Astrocyte (in vitro differentiated cells and primary cell): ENCODE data around the gene PKP1. TPM values are rescaled to one million over a fixed set of nuclear protein-coding genes. Genes with fewer than 3 reads are reported as not detected.

ENCODE experiments used
- DNase-seq: peaks from one replicate; pipeline ENCODE4 v3.0.0-alpha.2; 2010; ENCODE audit warnings: low read depth
- FAIRE-seq: peaks from 2 replicates; lab custom pipeline; 2011; peaks lifted over from hg19 to GRCh38; lab: Jason Lieb, UNC
- H2AFZ ChIP-seq: 2 replicates; pipeline ENCODE4 v1.6.0; 2012; ENCODE audit warnings: low read depth, low read length, inconsistent platforms
- H3K27ac ChIP-seq: 2 replicates; pipeline ENCODE4 v1.5.1; 2011; ENCODE audit warnings: low read depth, low read length, inconsistent platforms
- H3K27me3 ChIP-seq: 2 replicates; pipeline ENCODE4 v1.6.0; 2011; ENCODE audit warnings: low read length, inconsistent platforms; ENCODE audit not compliant: insufficient read depth
- H3K36me3 ChIP-seq: 2 replicates; pipeline ENCODE4 v1.5.1; 2011; ENCODE audit warnings: low read length, inconsistent platforms; ENCODE audit not compliant: insufficient read depth
- H3K4me1 ChIP-seq: 2 replicates; pipeline ENCODE4 v1.5.1; 2011; ENCODE audit warnings: low read length, inconsistent platforms; ENCODE audit not compliant: insufficient read depth
- H3K4me2 ChIP-seq: 2 replicates; pipeline ENCODE4 v1.6.0; 2012; ENCODE audit warnings: low read length, inconsistent platforms
- H3K4me3 ChIP-seq: 2 replicates; pipeline ENCODE4 v1.5.1; 2011; ENCODE audit warnings: low read depth, mild to moderate bottlenecking, low read length, inconsistent platforms; ENCODE audit not compliant: insufficient read depth
- H3K79me2 ChIP-seq: 2 replicates; pipeline ENCODE4 v1.6.0; 2012; ENCODE audit warnings: mild to moderate bottlenecking, low read length, inconsistent platforms; ENCODE audit not compliant: insufficient read depth
- H3K9ac ChIP-seq: 2 replicates; pipeline ENCODE4 v1.6.0; 2012; ENCODE audit warnings: mild to moderate bottlenecking, low read length, inconsistent platforms
- H3K9me3 ChIP-seq: 2 replicates; pipeline ENCODE4 v1.5.1; 2012; ENCODE audit warnings: low read depth, mild to moderate bottlenecking, low read length, inconsistent platforms; ENCODE audit not compliant: insufficient read depth
- H4K20me1 ChIP-seq: 2 replicates; pipeline ENCODE4 v1.6.0; 2012; ENCODE audit warnings: low read length, inconsistent platforms; ENCODE audit not compliant: insufficient read depth
- H3K27ac Mint-ChIP-seq: one replicate; pipeline ENCODE4 v1.8.0; 2021; ENCODE audit warnings: mild to moderate bottlenecking, mixed read lengths; ENCODE audit not compliant: unreplicated experiment
- H3K27me3 Mint-ChIP-seq: one replicate; pipeline ENCODE4 v1.8.0; 2021; ENCODE audit warnings: low read depth, mixed read lengths; ENCODE audit not compliant: unreplicated experiment
- H3K36me3 Mint-ChIP-seq: one replicate; pipeline ENCODE4 v1.8.0; 2021; ENCODE audit warnings: low read depth, mixed read lengths; ENCODE audit not compliant: unreplicated experiment
- H3K4me1 Mint-ChIP-seq: one replicate; pipeline ENCODE4 v1.8.0; 2021; ENCODE audit warnings: low read depth, mixed read lengths; ENCODE audit not compliant: unreplicated experiment
- H3K4me3 Mint-ChIP-seq: one replicate; pipeline ENCODE4 v1.8.0; 2021; ENCODE audit warnings: mild to moderate bottlenecking, moderate library complexity, mixed read lengths; ENCODE audit not compliant: unreplicated experiment
- H3K9me3 Mint-ChIP-seq: one replicate; pipeline ENCODE4 v1.8.0; 2021; ENCODE audit warnings: mild to moderate bottlenecking, mixed read lengths; ENCODE audit not compliant: unreplicated experiment
- CTCF ChIP-seq: IDR thresholded peaks from 2 replicates; pipeline ENCODE4 v1.5.1; 2011; ENCODE audit warnings: low read depth, mild to moderate bottlenecking, inconsistent platforms, low read length, moderate library complexity; ENCODE audit not compliant: insufficient read depth
- EZH2 ChIP-seq: IDR thresholded peaks from 2 replicates; pipeline ENCODE4 v1.6.1; 2012; ENCODE audit warnings: mild to moderate bottlenecking, low read length, inconsistent platforms; ENCODE audit not compliant: insufficient read depth
- total RNA-seq: library from RNA; stranded (reverse); gene quantifications from 2 replicates; pipeline ENCODE4 v1.2.1, GENCODE V29; 2021

Gene PKP1
- total RNA-seq, 1 donor from 2014 or later, result 0.07 TPM

- Histone ChIP-seq H3K79me2 (no peaks in the 10 kb centered on the region), H3K9me3 (no peaks in the 10 kb centered on the region), H3K27me3 (peaks cover 18% of the 10 kb centered on the region), H3K27ac (no peak overlapping the region), H3K9ac (no peak overlapping the region), H3K36me3 (no peaks in the 10 kb centered on the region), H3K4me2 (no peak overlapping the region), H3K4me1 (no peaks in the 10 kb centered on the region), H2AFZ (no peak overlapping the region), H3K4me3 (no peak overlapping the region), H4K20me1 (no peaks in the 10 kb centered on the region)
- DNase-seq, result no peak
- Mint-ChIP-seq H3K27me3 (peaks cover 54% of the 10 kb centered on the region), H3K4me3 (no peak overlapping the region), H3K27ac (no peak overlapping the region), H3K36me3 (peaks cover 4% of the 10 kb centered on the region), H3K9me3 (no peaks in the 10 kb centered on the region), H3K4me1 (peaks cover 13% of the 10 kb centered on the region)
- FAIRE-seq, result no peak
- TF ChIP-seq CTCF (no peak), EZH2 (no peak)
Observed at GRCh38 chr1:201356236-201356635, 72.9 kb downstream of the PKP1 start.

GRCh38 chr1:201356701-201357100, 73.4 kb downstream of the PKP1 start:
- no peak overlapping the region for H3K4me3 ChIP-seq
- Mint-ChIP-seq H3K27me3 (peaks cover 50% of the 10 kb centered on the region), H3K9me3 (no peaks in the 10 kb centered on the region), H3K4me1 (peaks cover 13% of the 10 kb centered on the region), H3K27ac (no peak overlapping the region), H3K36me3 (peaks cover 4% of the 10 kb centered on the region), H3K4me3 (no peak overlapping the region)
- no peak overlapping the region for H3K4me2 ChIP-seq
- H3K27me3 ChIP-seq, result peaks cover 18% of the 10 kb centered on the region
- no peaks in the 10 kb centered on the region for H4K20me1 ChIP-seq
- H3K9ac ChIP-seq, result no peak overlapping the region
- FAIRE-seq (no peak), DNase-seq (no peak)
- H3K27ac ChIP-seq, result no peak overlapping the region
- no peaks in the 10 kb centered on the region for H3K79me2 ChIP-seq
- TF ChIP-seq CTCF (no peak), EZH2 (no peak)
- no peaks in the 10 kb centered on the region for H3K9me3 ChIP-seq
- no peaks in the 10 kb centered on the region for H3K4me1 ChIP-seq
- H3K36me3 ChIP-seq, result no peaks in the 10 kb centered on the region
- H2AFZ ChIP-seq, result no peak overlapping the region

- peaks cover 13% of the 10 kb centered on the region for H3K4me1 Mint-ChIP-seq
- no peaks in the 10 kb centered on the region for H3K9me3 Mint-ChIP-seq
- H3K4me3 ChIP-seq, result no peak overlapping the region
- no peak overlapping the region for H3K4me3 Mint-ChIP-seq
- H3K9me3 ChIP-seq, result no peaks in the 10 kb centered on the region
- DNase-seq (no peak), FAIRE-seq (no peak)
- H4K20me1 ChIP-seq, result no peaks in the 10 kb centered on the region
- TF ChIP-seq EZH2 (no peak), CTCF (no peak)
- H3K27me3 Mint-ChIP-seq, result peaks cover 50% of the 10 kb centered on the region
- H3K36me3 ChIP-seq, result no peaks in the 10 kb centered on the region
- H3K4me1 ChIP-seq, result no peaks in the 10 kb centered on the region
- H3K27ac Mint-ChIP-seq, result no peak overlapping the region
- H3K79me2 ChIP-seq, result no peaks in the 10 kb centered on the region
- peaks cover 13% of the 10 kb centered on the region for H3K27me3 ChIP-seq
- no peak overlapping the region for H3K4me2 ChIP-seq
- no peak overlapping the region for H2AFZ ChIP-seq
- H3K9ac ChIP-seq, result no peak overlapping the region
- H3K27ac ChIP-seq, result no peak overlapping the region
- peaks cover 4% of the 10 kb centered on the region for H3K36me3 Mint-ChIP-seq
Observed at GRCh38 chr1:201357211-201357610, 73.9 kb downstream of the PKP1 start.
